Fibroblast of gingiva (primary cell): ENCODE results near the gene ICA1.
A peak's percentile ranks its signal among the peaks of the same experiment; 100 is the strongest.

ENCODE experiments used
- DNase-seq: peaks from one replicate; pipeline ENCODE4 v3.0.0-alpha.2; 2011; ENCODE audit warnings: low read depth

The ICA1 gene

GRCh38 chr7:8157296-8157695 lies 104.7 kb downstream of the ICA1 start:
- DNase-seq: no peak

- no peak for DNase-seq
Observed at GRCh38 chr7:8155836-8156235, 106.1 kb downstream of the ICA1 start.

GRCh38 chr7:8154272-8154671 lies 107.7 kb downstream of the ICA1 start:
- DNase-seq: no peak

GRCh38 chr7:8152489-8153192 lies 109.3 kb downstream of the ICA1 start:
- DNase-seq: no peak

GRCh38 chr7:8151161-8151725 lies 110.7 kb downstream of the ICA1 start:
- DNase-seq: no peak

GRCh38 chr7:8149222-8149621 lies 112.7 kb downstream of the ICA1 start:
- DNase-seq: peak; percentile 59

GRCh38 chr7:8147760-8148463 lies 114.1 kb downstream of the ICA1 start:
- no peak for DNase-seq

GRCh38 chr7:8146788-8147413 lies 115.1 kb downstream of the ICA1 start:
- DNase-seq: no peak

- DNase-seq: no peak
Observed at GRCh38 chr7:8146106-8146787, 115.7 kb downstream of the ICA1 start.

GRCh38 chr7:8144856-8145255 lies 117.1 kb downstream of the ICA1 start:
- no peak for DNase-seq

GRCh38 chr7:8143151-8143874 lies 118.7 kb downstream of the ICA1 start:
- DNase-seq: no peak

- DNase-seq: no peak
Observed at GRCh38 chr7:8142477-8142876, 119.5 kb downstream of the ICA1 start.

GRCh38 chr7:8141070-8141469 lies 120.9 kb downstream of the ICA1 start:
- no peak for DNase-seq

GRCh38 chr7:8136051-8136730 lies 125.8 kb downstream of the ICA1 start:
- DNase-seq: no peak

GRCh38 chr7:8135417-8135816 lies 126.5 kb downstream of the ICA1 start:
- DNase-seq: no peak

GRCh38 chr7:8134089-8134733 lies 127.8 kb downstream of the ICA1 start:
- no peak for DNase-seq

- DNase-seq: no peak
Observed at GRCh38 chr7:8133188-8133848, 128.6 kb downstream of the ICA1 start.

- no peak for DNase-seq
Observed at GRCh38 chr7:8131694-8132605, 130.0 kb downstream of the ICA1 start.

GRCh38 chr7:8130663-8131062 lies 131.3 kb downstream of the ICA1 start:
- no peak for DNase-seq
